ENCODE results near the gene LZTR1.

The LZTR1 gene

DNA sequence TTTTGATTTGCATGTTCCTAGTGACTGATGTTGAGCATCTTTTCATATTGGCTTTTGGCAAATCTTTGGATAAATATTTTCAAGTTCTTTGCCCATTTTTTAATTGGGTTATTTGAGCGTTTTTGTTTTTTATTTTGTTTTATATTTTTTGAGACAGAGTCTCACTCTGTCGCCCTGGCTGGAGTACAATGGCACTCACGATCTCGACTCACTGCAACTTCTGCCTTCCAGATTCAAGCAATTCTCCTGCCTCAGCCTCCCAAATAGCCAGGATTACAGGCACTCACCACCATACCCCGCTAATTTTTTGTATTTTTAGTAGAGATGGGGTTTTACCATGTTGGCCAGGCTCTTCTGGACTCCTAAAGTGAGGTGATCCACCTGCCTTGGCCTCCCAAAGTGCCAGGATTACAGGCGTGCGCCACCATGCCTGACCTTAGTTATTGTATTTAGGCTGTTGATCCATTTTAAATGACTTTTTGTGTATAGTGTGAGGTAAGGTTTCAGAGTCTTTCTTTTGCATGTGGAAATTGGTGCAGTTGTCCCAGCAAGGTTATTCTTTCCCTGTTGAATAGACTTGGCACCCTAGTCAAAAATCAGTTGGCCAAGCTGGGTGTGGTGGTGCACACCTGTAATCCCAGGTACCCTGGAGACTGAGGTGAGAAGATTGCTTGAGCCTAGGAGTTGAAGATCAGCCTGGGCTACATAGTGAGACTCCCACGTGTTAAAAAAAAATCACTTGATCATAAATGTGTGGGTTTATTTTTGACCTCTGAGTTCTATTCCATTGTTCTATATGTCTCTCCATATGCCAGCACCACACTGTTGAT lies 38.8 kb upstream of the LZTR1 start:
- DNase-seq (ENCODE audit: insufficient read length, low spot score) (no peak), FAIRE-seq (no peak)
- TF ChIP-seq POLR2AphosphoS5 (IDR thresholded peaks at IDR 0.05; ENCODE audit: low read depth, low read length) (no peak), POLR2A (IDR thresholded peaks at IDR 0.05; ENCODE audit: low read depth, low read length) (no peak), TAF1 (IDR thresholded peaks at IDR 0.05; ENCODE audit: low read depth, low read length) (no peak), PAX5 (IDR thresholded peaks at IDR 0.05; ENCODE audit: insufficient read depth, low read length, severe bottlenecking) (no peak), SPI1 (IDR thresholded peaks at IDR 0.05; ENCODE audit: low read depth, low read length) (no peak), POU2F2 (IDR thresholded peaks at IDR 0.05; ENCODE audit: low read depth, low read length) (no peak)

DNA sequence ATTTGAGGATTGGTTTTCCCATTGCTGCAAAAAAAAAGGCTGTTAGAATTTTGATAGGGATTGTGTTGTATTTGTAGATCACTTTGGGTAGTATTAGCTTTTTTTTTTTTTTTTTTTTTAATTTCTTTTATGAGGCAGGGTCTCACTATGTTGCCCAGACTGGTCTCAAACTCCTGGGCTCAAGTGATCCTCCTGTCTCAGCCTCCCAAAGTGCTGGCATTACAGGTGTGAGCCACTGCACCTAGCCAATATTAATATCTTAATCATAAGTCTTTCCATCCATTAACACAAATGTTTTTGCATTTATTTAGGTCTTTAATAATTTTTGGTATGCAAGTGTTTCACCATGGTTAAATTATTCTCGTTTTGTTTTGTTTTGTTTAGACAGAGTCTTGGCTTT lies 38.1 kb upstream of the LZTR1 start:
- no peak for DNase-seq (ENCODE audit: insufficient read length, low spot score)
- no peak for TF ChIP-seq POLR2AphosphoS5 (IDR thresholded peaks at IDR 0.05; ENCODE audit: low read depth, low read length)
- no peak for TF ChIP-seq SPI1 (IDR thresholded peaks at IDR 0.05; ENCODE audit: low read depth, low read length)
- no peak for TF ChIP-seq TAF1 (IDR thresholded peaks at IDR 0.05; ENCODE audit: low read depth, low read length)
- TF ChIP-seq PAX5 (IDR thresholded peaks at IDR 0.05; ENCODE audit: insufficient read depth, low read length, severe bottlenecking), result no peak
- TF ChIP-seq POU2F2 (IDR thresholded peaks at IDR 0.05; ENCODE audit: low read depth, low read length), result no peak
- TF ChIP-seq POLR2A (IDR thresholded peaks at IDR 0.05; ENCODE audit: low read depth, low read length), result no peak
- FAIRE-seq, result no peak

DNA sequence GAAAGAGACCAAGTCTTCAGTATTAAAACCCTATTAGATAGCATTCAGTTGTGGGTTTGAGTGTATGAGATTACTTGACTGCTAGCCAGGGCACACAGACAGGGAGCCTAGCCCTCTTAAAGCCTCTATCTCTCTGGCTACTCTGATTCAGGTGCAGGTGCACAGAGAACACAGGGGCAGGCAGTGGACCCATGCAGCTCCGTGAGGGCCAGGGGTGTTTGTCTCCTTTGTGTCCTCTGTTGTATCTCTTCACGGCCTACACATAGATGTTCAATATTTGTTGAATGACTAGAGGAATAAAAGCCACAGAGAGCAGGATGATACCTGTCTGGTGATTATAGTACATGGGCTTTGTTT lies 36.5 kb upstream of the LZTR1 start:
- TF ChIP-seq POLR2AphosphoS5 (IDR thresholded peaks at IDR 0.05; ENCODE audit: low read depth, low read length), result no peak
- no peak for TF ChIP-seq POLR2A (IDR thresholded peaks at IDR 0.05; ENCODE audit: low read depth, low read length)
- TF ChIP-seq SPI1 (IDR thresholded peaks at IDR 0.05; ENCODE audit: low read depth, low read length), result no peak
- no peak for TF ChIP-seq PAX5 (IDR thresholded peaks at IDR 0.05; ENCODE audit: insufficient read depth, low read length, severe bottlenecking)
- TF ChIP-seq TAF1 (IDR thresholded peaks at IDR 0.05; ENCODE audit: low read depth, low read length), result no peak
- TF ChIP-seq POU2F2 (IDR thresholded peaks at IDR 0.05; ENCODE audit: low read depth, low read length), result no peak
- FAIRE-seq, result no peak
- DNase-seq (ENCODE audit: insufficient read length, low spot score), result no peak

DNA sequence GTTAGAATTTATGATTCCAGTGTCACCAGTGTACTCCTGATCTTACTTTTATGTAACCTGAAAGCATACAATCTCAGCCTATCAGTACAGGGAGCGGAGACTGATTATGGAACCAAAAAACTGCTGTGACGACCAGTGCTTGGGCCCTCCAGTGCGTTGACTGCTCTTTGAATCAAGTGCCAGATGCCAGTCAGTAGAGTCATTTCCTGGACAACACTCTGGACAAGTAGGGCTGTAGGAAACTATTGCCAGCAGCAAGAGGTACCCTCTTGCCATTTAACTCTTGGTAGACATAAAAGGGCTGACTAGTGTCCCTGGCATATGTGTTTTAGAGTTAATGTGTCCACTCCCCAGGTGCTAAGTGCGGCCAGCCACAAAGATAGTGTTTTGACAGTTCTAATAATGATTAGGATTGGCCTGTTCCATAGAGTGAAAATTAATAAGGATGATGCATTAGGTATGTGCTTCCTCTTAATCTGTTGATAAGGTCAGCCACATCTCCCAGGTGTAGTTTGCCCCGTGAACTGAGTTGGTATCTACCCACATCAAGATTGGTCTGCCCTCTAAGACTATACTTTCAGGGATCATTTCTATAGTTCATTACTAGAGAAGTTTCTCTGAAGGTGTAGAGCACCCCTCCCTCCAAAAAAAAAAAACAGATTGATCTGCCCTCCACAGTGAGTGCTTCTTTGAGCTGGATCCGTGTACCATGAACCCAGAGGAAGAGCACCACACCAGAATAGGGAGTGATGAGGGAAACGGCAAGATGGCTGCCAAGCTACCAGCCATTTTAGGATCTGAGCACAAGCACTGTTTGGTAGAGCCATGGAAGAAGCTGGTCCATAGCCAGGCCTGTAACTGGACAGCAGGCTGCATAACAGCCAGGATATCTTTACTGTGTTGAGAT lies 35.8 kb upstream of the LZTR1 start:
- FAIRE-seq (no peak), DNase-seq (ENCODE audit: insufficient read length, low spot score) (no peak)
- TF ChIP-seq SPI1 (IDR thresholded peaks at IDR 0.05; ENCODE audit: low read depth, low read length) (no peak), POLR2AphosphoS5 (IDR thresholded peaks at IDR 0.05; ENCODE audit: low read depth, low read length) (no peak), PAX5 (IDR thresholded peaks at IDR 0.05; ENCODE audit: insufficient read depth, low read length, severe bottlenecking) (no peak), POLR2A (IDR thresholded peaks at IDR 0.05; ENCODE audit: low read depth, low read length) (no peak)

DNA sequence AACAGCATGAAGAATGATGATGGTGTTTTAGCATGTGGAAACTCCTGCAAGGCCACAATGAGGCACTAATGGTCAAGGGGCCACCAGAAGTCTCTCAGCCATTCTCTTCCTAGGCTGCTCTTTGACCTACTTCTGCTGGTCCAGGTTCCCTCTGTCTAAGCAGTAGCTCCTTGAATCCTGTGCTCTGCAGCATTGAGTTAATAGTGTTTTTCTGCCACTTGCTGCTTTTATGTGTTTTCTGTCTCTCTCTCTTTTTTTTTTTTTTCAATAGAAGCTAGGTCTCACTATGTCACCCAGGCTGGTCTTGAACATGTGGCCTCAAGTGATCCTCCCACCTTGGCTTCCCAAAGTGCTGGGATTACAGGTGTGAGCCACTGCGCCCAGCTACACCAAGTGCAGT lies 35.1 kb upstream of the LZTR1 start:
- DNase-seq (ENCODE audit: insufficient read length, low spot score), result no peak
- FAIRE-seq, result no peak
- TF ChIP-seq POLR2AphosphoS5 (IDR thresholded peaks at IDR 0.05; ENCODE audit: low read depth, low read length), result no peak
- no peak for TF ChIP-seq TAF1 (IDR thresholded peaks at IDR 0.05; ENCODE audit: low read depth, low read length)
- no peak for TF ChIP-seq SPI1 (IDR thresholded peaks at IDR 0.05; ENCODE audit: low read depth, low read length)
- TF ChIP-seq PAX5 (IDR thresholded peaks at IDR 0.05; ENCODE audit: insufficient read depth, low read length, severe bottlenecking), result no peak
- TF ChIP-seq POU2F2 (IDR thresholded peaks at IDR 0.05; ENCODE audit: low read depth, low read length), result no peak
- no peak for TF ChIP-seq POLR2A (IDR thresholded peaks at IDR 0.05; ENCODE audit: low read depth, low read length)

DNA sequence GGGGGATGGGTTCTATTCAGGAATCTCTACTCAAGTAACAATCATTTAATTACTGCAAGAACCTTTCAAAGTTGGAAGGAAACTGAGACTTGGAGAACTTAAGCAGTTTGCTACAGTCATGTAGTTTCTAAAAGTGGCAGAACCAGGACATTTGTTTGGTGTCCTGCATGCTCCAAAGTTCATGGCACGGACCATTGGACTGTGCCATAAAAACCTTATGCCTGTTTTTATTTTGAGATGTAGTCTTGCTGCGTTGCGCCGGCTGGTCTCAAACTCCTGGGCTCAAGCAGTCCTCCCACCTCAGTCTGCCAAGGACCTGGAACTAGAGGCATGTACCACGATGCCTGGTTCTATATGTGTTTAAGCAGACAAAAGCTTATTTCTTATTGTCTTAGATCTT lies 33.6 kb upstream of the LZTR1 start:
- TF ChIP-seq POLR2AphosphoS5 (IDR thresholded peaks at IDR 0.05; ENCODE audit: low read depth, low read length), result no peak
- no peak for TF ChIP-seq PAX5 (IDR thresholded peaks at IDR 0.05; ENCODE audit: insufficient read depth, low read length, severe bottlenecking)
- TF ChIP-seq POLR2A (IDR thresholded peaks at IDR 0.05; ENCODE audit: low read depth, low read length), result no peak
- no peak for TF ChIP-seq SPI1 (IDR thresholded peaks at IDR 0.05; ENCODE audit: low read depth, low read length)
- TF ChIP-seq TAF1 (IDR thresholded peaks at IDR 0.05; ENCODE audit: low read depth, low read length), result no peak
- TF ChIP-seq POU2F2 (IDR thresholded peaks at IDR 0.05; ENCODE audit: low read depth, low read length), result no peak
- no peak for FAIRE-seq
- DNase-seq (ENCODE audit: insufficient read length, low spot score), result no peak

DNA sequence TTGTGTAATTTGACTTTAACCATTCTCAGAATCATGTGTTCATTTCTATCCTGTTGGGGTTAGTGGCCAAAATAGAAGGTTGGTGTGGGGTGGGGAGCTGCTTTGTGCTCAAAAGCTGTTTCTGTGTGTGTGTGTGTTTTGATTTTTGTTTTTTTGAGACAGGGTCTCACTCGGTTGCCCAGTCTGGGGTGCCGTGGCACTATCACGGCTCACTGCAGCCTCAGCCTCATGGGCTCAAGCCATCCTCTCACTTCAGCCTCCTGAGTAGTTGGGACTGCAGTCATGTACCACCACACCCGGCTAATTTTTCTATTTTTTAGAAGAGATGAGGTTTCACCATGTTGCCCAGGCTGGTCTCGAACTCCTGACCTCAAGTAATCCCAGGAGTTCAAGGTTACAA lies 33.1 kb upstream of the LZTR1 start:
- TF ChIP-seq POLR2A (IDR thresholded peaks at IDR 0.05; ENCODE audit: low read depth, low read length) (no peak), POU2F2 (IDR thresholded peaks at IDR 0.05; ENCODE audit: low read depth, low read length) (no peak)
- no peak for DNase-seq (ENCODE audit: insufficient read length, low spot score)
- no peak for FAIRE-seq

DNA sequence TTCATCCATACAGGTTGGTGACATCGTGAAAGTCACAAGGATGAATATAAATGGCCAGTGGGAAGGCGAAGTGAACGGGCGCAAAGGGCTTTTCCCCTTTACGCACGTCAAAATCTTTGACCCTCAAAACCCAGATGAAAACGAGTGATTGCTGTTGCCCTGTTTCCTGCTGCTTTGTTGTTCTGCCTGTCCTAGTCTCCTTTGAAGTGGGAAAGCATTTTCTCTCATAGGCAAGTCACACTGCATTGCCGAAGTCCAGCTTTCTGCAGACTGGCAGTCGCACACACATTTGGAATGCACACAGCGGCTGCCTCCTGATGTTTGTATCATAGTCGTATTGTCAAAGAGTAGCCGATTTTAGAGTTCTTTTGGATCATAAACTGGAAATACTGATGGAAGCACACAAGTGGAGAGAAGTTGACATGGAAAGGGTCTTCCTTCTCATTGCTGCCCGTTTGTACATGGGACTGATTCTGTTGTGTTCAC lies 32.4 kb upstream of the LZTR1 start:
- FAIRE-seq, result no peak
- TF ChIP-seq POU2F2 (IDR thresholded peaks at IDR 0.05; ENCODE audit: low read depth, low read length) (no peak), SPI1 (IDR thresholded peaks at IDR 0.05; ENCODE audit: low read depth, low read length) (no peak), POLR2AphosphoS5 (IDR thresholded peaks at IDR 0.05; ENCODE audit: low read depth, low read length) (no peak), POLR2A (IDR thresholded peaks at IDR 0.05; ENCODE audit: low read depth, low read length) (no peak), TAF1 (IDR thresholded peaks at IDR 0.05; ENCODE audit: low read depth, low read length) (no peak), PAX5 (IDR thresholded peaks at IDR 0.05; ENCODE audit: insufficient read depth, low read length, severe bottlenecking) (no peak)
- no peak for DNase-seq (ENCODE audit: insufficient read length, low spot score)

DNA sequence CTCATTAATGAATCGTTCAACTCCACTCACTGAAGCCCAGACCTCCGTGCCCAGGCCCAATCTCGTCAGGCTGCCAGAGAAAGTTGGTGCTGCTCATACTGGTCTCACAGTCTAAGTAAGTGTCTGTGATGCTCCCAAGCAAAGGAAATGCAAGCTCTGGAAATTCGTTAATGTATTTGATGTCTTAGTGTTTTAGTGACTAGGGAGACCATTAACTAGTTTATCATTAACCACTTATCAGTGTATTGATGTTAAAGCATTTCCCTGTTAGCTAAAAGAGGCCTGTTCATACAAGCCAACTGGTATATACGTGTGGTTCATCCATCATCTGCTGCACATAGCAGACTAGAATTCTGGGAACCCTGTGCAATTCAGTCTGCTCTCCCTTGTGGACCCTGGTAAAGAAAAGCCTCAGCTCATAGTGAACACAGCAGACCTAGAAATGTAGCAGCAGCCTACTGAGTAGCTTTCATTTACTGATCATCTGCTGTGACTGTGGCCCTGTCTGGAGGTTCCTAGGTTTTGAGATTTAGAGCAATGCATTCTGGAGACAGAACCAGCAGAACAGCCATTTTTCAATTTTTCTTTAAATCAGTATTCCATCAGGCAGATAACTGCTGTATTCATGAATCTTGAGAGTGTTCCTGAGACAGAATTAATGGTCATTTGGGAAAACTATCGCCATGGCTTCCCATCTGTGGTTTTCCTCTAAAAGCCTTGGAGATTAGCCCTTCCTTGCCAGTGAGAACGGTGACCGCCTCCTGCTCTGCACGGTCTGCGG lies 30.8 kb upstream of the LZTR1 start:
- FAIRE-seq (no peak), DNase-seq (ENCODE audit: insufficient read length, low spot score) (no peak)
- TF ChIP-seq TAF1 (IDR thresholded peaks at IDR 0.05; ENCODE audit: low read depth, low read length), result no peak
- no peak for TF ChIP-seq PAX5 (IDR thresholded peaks at IDR 0.05; ENCODE audit: insufficient read depth, low read length, severe bottlenecking)
- TF ChIP-seq SPI1 (IDR thresholded peaks at IDR 0.05; ENCODE audit: low read depth, low read length), result no peak
- no peak for TF ChIP-seq POLR2AphosphoS5 (IDR thresholded peaks at IDR 0.05; ENCODE audit: low read depth, low read length)
- no peak for TF ChIP-seq POU2F2 (IDR thresholded peaks at IDR 0.05; ENCODE audit: low read depth, low read length)
- TF ChIP-seq POLR2A (IDR thresholded peaks at IDR 0.05; ENCODE audit: low read depth, low read length), result no peak

All from GM12891 (cell line).